ENCODE results near the gene RFNG.

DNA sequence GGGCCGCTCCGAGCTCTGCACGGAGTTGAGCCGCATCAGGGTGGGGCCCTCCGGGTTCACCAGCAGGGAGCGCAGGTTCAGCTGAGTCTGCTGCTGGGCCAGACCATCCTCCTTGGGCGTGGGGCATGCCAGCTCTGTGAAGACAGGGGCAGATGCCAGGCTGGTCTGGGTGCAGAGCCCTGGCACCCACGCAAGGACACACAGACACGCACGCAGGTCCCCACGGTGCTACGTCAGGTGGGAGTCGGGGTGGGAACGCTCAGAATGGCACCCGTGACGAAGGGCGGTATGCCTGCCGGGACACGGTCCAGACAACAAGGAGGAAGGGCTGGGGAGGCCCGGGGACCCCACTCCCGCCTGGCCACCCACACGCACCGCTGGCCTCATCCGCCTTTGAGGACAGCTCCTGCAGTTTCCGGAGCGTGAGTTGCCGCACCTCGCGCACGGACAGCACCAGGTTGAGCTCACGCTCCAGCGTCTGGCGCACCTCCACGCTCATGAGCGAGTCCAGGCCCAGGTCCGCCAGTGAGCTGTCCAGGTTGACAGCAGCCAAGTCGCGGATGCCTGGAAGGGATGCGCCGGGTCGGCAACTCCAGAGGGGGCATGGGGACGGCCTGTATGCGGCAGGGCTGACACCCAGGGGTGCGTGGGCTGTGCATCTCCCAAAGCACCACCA, 29.3 kb upstream of the RFNG start:
- TF ChIP-seq EZH2 (IDR thresholded peaks at IDR 0.05), result no peak
- TF ChIP-seq, protein P1, sequence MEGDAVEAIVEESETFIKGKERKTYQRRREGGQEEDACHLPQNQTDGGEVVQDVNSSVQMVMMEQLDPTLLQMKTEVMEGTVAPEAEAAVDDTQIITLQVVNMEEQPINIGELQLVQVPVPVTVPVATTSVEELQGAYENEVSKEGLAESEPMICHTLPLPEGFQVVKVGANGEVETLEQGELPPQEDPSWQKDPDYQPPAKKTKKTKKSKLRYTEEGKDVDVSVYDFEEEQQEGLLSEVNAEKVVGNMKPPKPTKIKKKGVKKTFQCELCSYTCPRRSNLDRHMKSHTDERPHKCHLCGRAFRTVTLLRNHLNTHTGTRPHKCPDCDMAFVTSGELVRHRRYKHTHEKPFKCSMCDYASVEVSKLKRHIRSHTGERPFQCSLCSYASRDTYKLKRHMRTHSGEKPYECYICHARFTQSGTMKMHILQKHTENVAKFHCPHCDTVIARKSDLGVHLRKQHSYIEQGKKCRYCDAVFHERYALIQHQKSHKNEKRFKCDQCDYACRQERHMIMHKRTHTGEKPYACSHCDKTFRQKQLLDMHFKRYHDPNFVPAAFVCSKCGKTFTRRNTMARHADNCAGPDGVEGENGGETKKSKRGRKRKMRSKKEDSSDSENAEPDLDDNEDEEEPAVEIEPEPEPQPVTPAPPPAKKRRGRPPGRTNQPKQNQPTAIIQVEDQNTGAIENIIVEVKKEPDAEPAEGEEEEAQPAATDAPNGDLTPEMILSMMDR (IDR thresholded peaks at IDR 0.05), result no peak

Measured in neural progenitor cell (in vitro differentiated cells).